ENCODE data around the gene GRK5.
"Not testable (repeated sequence)": the region's sequence is repeated elsewhere in the genome, so short reads cannot be mapped to it uniquely, and the experiment has no call there.

The GRK5 gene

DNA sequence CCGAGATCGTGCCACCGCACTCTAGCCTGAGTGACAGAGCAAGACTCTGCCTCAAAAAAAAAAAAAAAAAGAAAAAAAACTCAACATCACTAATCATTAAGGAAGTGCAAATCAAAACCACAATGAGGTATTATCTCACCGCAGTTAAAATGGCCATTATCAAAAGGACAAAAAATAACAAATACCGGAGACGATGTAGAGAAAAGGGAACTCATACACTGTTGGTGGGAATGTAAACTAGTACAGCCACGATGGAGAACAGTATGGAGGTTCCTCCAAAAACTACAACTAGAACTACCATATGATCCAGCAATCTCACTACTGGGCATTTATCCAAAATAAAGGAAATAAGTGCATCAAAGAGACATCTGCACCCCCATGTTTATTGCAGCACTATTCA, 24.3 kb downstream of the GRK5 start:
- no peaks in the 10 kb centered on the region for H3K9me3 ChIP-seq (ENCODE audit: control insufficient read depth, low read depth, low read length)
- no peak overlapping the region for H3K27ac ChIP-seq (ENCODE audit: low read length)
- no peak overlapping the region for H3K9ac ChIP-seq (ENCODE audit: low read length)
- no peaks in the 10 kb centered on the region for H3K36me3 ChIP-seq (ENCODE audit: control insufficient read depth, low read depth, low read length)
- H3K27me3 ChIP-seq (ENCODE audit: control insufficient read depth, insufficient read depth, low read length) = no peaks in the 10 kb centered on the region
- H3K4me3 ChIP-seq (ENCODE audit: low read length) = no peak overlapping the region
- no peaks in the 10 kb centered on the region for H3K4me1 ChIP-seq (ENCODE audit: control insufficient read depth, low read depth, low read length)

DNA sequence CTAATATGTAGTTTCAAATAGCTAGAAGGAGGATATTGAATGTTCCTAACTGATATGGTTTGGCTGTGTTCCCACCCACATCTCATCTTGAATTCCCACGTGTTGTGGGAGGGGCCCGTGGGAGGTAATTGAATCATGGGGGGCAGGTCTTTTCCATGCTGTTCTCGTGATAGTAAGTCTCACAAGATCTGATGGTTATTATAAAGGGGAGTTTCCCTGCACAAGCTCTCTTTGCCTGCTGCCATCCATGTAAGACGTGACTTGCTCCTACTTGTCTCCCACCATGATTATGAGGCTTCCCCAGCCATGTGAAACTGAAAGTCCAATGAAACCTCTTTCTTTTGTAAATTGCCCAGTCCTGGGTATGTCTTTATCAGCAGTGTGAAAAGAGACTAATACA, 25.1 kb downstream of the GRK5 start:
- not testable (repeated sequence) for H3K4me3 ChIP-seq (ENCODE audit: low read length); H3K27me3 ChIP-seq (ENCODE audit: control insufficient read depth, insufficient read depth, low read length)

DNA sequence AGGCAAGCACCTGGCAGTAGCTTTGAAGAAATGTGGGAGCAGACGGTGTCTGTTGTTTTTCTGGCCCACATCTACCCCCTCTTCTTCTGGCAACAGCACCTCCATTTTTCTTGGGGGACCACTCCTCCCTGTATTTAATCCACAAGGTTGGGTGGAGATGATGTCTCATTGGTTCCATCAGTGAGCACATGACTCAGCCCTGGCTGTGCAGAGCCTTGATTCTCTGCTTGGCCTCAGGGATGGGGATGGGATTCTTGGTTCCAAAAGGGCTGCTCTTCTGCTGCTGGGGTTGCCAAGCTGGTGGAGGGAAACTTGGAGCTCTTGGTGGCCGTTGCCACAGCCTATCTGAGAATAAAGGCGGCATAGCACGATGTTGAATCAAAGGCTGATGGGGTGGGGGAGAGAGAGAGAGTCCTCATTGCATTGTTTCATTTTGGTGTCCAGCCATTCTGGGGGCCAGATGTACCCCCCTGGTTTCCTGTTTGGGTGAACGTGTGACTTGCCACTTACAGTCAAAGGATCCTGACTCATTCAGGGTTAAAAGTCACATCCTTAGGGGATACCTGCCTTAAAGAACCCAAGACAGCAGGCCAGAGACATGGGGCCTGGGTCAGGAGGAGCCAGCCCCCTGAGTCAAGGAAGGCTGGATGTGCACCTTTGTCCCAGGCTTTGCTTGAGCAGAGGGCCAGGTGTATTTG, 25.9 kb downstream of the GRK5 start:
- no peak overlapping the region for H3K9ac ChIP-seq (ENCODE audit: low read length)
- no peaks in the 10 kb centered on the region for H3K36me3 ChIP-seq (ENCODE audit: control insufficient read depth, low read depth, low read length)
- peaks cover 6% of the 10 kb centered on the region for H3K4me1 ChIP-seq (ENCODE audit: control insufficient read depth, low read depth, low read length)
- H3K27ac ChIP-seq (ENCODE audit: low read length) = no peak overlapping the region
- no peak overlapping the region for H3K4me3 ChIP-seq (ENCODE audit: low read length)
- no peaks in the 10 kb centered on the region for H3K9me3 ChIP-seq (ENCODE audit: control insufficient read depth, low read depth, low read length)
- H3K27me3 ChIP-seq (ENCODE audit: control insufficient read depth, insufficient read depth, low read length) = no peaks in the 10 kb centered on the region

More for the DNA sequence above, 25.1 kb downstream of the GRK5 start:
- H3K4me1 ChIP-seq (ENCODE audit: control insufficient read depth, low read depth, low read length); H3K36me3 ChIP-seq (ENCODE audit: control insufficient read depth, low read depth, low read length); H3K9me3 ChIP-seq (ENCODE audit: control insufficient read depth, low read depth, low read length); H3K9ac ChIP-seq (ENCODE audit: low read length); H3K27ac ChIP-seq (ENCODE audit: low read length): not testable (repeated sequence)

DNA sequence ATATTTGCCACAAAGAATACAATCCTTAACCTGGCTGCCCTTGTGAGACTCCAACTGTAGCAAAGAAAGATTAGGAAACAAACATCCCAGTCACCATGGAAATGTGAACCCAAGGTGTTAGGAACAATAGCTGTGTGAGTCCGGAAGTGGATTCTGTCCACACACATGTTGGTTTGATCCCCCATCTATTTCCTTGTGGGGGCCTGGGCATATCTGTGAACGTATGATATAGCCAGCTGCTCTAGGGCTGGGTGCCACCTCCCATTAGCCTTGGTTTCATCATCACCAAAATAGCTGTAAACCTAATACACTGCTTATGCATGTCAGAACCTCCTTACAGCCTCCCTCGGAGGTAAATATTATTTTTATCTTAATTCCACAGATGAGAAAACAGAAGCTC, 26.4 kb downstream of the GRK5 start:
- Histone ChIP-seq H3K36me3 (ENCODE audit: control insufficient read depth, low read depth, low read length) (no peaks in the 10 kb centered on the region), H3K27me3 (ENCODE audit: control insufficient read depth, insufficient read depth, low read length) (no peaks in the 10 kb centered on the region), H3K4me1 (ENCODE audit: control insufficient read depth, low read depth, low read length) (peaks cover 6% of the 10 kb centered on the region), H3K27ac (ENCODE audit: low read length) (no peak overlapping the region), H3K9ac (ENCODE audit: low read length) (no peak overlapping the region), H3K9me3 (ENCODE audit: control insufficient read depth, low read depth, low read length) (no peaks in the 10 kb centered on the region), H3K4me3 (ENCODE audit: low read length) (no peak overlapping the region)

DNA sequence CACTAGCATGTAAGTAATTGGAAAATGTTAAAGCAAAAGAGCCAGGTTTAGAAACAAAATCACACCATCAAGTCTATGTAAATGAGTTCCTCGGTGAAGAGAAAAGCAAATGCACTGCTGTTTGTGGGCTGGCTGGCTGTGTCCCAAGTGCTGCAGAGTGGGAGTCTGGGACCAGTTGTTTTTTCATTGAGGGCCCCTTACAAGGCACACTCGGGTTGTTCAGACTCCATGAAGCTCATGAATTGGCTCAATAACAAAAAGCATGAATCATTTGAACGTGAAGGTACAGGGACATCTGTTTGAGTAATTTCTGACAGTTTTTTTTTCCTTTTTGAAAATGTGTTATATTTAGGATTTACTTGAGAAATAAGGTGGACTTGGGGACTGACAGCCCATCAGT, 28.0 kb downstream of the GRK5 start:
- Histone ChIP-seq H3K9ac (ENCODE audit: low read length) (no peak overlapping the region), H3K9me3 (ENCODE audit: control insufficient read depth, low read depth, low read length) (no peaks in the 10 kb centered on the region), H3K4me1 (ENCODE audit: control insufficient read depth, low read depth, low read length) (peaks cover 6% of the 10 kb centered on the region), H3K27me3 (ENCODE audit: control insufficient read depth, insufficient read depth, low read length) (no peaks in the 10 kb centered on the region), H3K36me3 (ENCODE audit: control insufficient read depth, low read depth, low read length) (no peaks in the 10 kb centered on the region), H3K4me3 (ENCODE audit: low read length) (no peak overlapping the region), H3K27ac (ENCODE audit: low read length) (no peak overlapping the region)

DNA sequence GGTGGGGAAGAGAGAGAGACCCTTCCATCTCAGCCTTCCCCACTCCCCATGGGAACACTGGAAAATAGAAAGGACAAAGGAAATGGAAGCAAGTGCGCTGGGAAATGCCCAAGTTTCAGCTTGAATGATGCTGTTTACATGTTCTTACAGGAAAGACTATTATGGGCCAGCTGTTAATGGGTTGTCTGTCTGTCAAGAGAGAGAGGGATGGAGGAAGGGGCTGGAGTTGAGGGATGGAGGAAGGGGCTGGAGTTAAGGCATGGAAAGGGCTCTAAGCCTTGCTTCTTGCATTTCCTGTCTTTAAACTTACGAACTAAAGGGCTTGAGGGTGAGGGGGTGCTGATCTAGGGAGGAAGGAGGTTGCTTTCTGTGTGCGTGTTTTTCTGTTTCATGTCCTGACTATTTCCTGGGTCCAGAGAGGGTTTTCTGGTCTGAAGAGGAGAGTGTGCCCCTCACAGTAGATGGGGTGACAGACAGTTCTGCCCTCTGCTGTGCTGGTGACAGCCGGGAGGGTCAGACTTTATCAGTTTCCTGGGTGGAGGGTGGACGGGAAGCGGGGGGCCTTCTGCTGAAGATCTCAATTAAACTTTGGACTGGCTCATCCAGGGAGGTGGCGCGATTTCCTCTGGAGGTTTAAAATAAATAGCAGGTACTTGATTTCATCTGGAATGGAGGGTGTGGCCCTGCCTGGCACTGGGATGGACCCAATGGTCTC, 30.5 kb downstream of the GRK5 start:
- no peaks in the 10 kb centered on the region for H3K36me3 ChIP-seq (ENCODE audit: control insufficient read depth, low read depth, low read length)
- no peaks in the 10 kb centered on the region for H3K9me3 ChIP-seq (ENCODE audit: control insufficient read depth, low read depth, low read length)
- H3K27me3 ChIP-seq (ENCODE audit: control insufficient read depth, insufficient read depth, low read length) = no peaks in the 10 kb centered on the region
- H3K27ac ChIP-seq (ENCODE audit: low read length) = no peak overlapping the region
- H3K4me1 ChIP-seq (ENCODE audit: control insufficient read depth, low read depth, low read length) = peaks cover 8% of the 10 kb centered on the region
- no peak overlapping the region for H3K4me3 ChIP-seq (ENCODE audit: low read length)
- H3K9ac ChIP-seq (ENCODE audit: low read length) = no peak overlapping the region

DNA sequence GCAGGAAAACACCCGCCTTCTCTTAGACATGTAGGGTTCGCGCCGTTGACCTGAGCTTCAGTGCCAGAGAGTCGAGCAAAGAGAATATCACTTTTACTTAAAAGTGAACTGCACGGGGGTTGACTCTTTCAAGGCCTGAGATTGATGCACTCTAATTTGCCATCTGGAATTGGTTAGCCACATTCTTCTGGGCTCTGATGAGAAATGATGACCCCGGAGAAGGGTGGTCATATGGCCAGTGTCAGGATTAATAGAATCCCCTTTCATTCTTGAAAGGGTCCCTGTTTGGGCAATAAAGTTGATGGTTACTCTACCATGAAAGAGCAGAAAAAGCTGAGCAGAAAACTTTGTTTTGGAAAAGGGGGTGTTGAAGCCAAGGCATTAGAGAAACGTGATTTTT, 31.2 kb downstream of the GRK5 start:
- Histone ChIP-seq H3K9ac (ENCODE audit: low read length) (no peak overlapping the region), H3K27ac (ENCODE audit: low read length) (no peak overlapping the region), H3K36me3 (ENCODE audit: control insufficient read depth, low read depth, low read length) (no peaks in the 10 kb centered on the region), H3K9me3 (ENCODE audit: control insufficient read depth, low read depth, low read length) (no peaks in the 10 kb centered on the region), H3K27me3 (ENCODE audit: control insufficient read depth, insufficient read depth, low read length) (no peaks in the 10 kb centered on the region), H3K4me1 (ENCODE audit: control insufficient read depth, low read depth, low read length) (peaks cover 8% of the 10 kb centered on the region), H3K4me3 (ENCODE audit: low read length) (no peak overlapping the region)

DNA sequence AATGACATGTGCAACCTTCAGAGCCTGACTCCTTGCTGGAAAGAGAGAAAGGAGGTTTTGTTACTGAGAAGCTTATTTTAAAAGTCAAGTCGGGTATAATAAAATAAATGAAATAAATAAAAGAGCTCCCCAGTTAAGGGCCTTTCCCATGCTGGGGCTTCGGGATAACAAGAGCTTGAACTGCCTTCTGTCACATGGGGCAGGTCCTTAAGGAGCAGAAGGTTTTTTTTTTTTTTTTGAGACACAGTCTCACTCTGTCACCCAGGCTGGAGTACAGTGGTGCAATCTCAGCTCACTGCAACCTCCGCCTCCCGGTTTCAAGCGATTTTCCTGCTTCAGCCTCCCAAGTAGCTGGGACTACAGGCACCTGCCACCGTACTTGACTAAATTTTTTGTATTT, 31.6 kb downstream of the GRK5 start:
- not testable (repeated sequence) for H3K27me3 ChIP-seq (ENCODE audit: control insufficient read depth, insufficient read depth, low read length); H3K9me3 ChIP-seq (ENCODE audit: control insufficient read depth, low read depth, low read length); H3K4me1 ChIP-seq (ENCODE audit: control insufficient read depth, low read depth, low read length)

DNA sequence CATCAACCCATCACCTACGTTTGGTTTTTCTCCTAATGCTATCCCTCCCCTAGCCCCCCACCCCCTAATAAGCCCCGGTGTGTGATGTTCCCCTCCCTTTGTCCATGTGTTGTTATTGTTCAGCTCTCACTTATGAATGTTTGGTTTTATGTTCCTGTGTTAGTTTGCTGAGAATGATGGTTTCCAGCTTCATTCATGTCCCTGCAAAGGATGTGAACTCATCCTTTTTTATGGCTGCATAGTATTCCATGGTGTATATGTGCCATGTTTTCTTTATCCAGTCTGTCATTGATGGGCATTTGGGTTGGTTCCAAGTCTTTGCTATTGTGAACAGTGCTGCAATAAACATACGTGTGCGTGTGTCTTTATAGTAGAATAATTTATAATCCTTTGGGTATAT, 32.3 kb downstream of the GRK5 start:
- not testable (repeated sequence) for H3K4me1 ChIP-seq (ENCODE audit: control insufficient read depth, low read depth, low read length); H3K27ac ChIP-seq (ENCODE audit: low read length); H3K4me3 ChIP-seq (ENCODE audit: low read length)

More for the DNA sequence above, 31.6 kb downstream of the GRK5 start:
- not testable (repeated sequence) for H3K4me3 ChIP-seq (ENCODE audit: low read length); H3K27ac ChIP-seq (ENCODE audit: low read length); H3K36me3 ChIP-seq (ENCODE audit: control insufficient read depth, low read depth, low read length); H3K9ac ChIP-seq (ENCODE audit: low read length)

DNA sequence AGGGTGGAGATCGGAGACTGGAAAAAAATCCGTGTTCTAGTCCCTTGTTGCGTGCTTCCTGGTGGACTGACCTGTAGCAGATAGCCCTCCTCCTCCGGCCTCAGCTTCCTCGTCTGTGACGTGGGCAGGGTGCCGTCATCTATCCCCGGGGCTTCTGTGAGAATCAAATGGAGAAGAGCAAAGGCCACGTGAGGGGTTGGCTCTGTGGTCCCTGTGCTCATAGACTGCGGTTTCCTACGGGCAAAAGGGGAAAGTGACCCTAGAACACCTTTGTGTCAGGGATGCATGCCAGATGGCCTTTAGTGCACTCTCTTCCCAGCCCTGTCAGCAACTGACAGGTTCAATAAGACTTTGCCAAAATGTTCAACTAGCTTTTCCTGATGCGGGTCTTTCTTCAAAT, 33.7 kb downstream of the GRK5 start:
- H3K27me3 ChIP-seq (ENCODE audit: control insufficient read depth, insufficient read depth, low read length) = no peaks in the 10 kb centered on the region
- H3K9me3 ChIP-seq (ENCODE audit: control insufficient read depth, low read depth, low read length) = no peaks in the 10 kb centered on the region
- no peak overlapping the region for H3K9ac ChIP-seq (ENCODE audit: low read length)
- H3K4me3 ChIP-seq (ENCODE audit: low read length) = no peak overlapping the region
- no peaks in the 10 kb centered on the region for H3K36me3 ChIP-seq (ENCODE audit: control insufficient read depth, low read depth, low read length)
- no peak overlapping the region for H3K27ac ChIP-seq (ENCODE audit: low read length)
- peaks cover 8% of the 10 kb centered on the region for H3K4me1 ChIP-seq (ENCODE audit: control insufficient read depth, low read depth, low read length)

More for the DNA sequence above, 32.3 kb downstream of the GRK5 start:
- not testable (repeated sequence) for H3K9ac ChIP-seq (ENCODE audit: low read length); H3K27me3 ChIP-seq (ENCODE audit: control insufficient read depth, insufficient read depth, low read length); H3K36me3 ChIP-seq (ENCODE audit: control insufficient read depth, low read depth, low read length); H3K9me3 ChIP-seq (ENCODE audit: control insufficient read depth, low read depth, low read length)

DNA sequence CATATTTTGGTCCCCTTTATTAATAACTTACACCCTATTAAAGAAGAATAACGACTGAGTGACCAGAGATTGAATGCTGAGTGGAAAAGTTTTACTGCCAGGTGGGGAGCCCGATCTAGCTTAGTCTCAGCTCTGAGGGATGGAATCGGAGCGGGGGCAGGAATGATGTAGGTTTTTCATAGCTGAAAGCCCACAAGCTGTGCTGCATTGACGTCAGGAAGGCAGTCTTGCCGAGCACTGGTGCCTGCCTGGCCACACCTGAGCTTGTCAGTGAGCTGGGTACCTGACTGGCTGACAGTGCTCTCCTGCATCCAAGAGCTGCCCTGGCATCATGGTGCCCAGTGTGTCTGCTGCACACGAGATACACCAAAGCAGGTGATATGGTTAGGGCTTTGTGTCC, 34.8 kb downstream of the GRK5 start:
- H3K4me1 ChIP-seq (ENCODE audit: control insufficient read depth, low read depth, low read length) = peaks cover 8% of the 10 kb centered on the region
- H3K9ac ChIP-seq (ENCODE audit: low read length) = no peak overlapping the region
- H3K4me3 ChIP-seq (ENCODE audit: low read length) = no peak overlapping the region
- no peaks in the 10 kb centered on the region for H3K36me3 ChIP-seq (ENCODE audit: control insufficient read depth, low read depth, low read length)
- no peaks in the 10 kb centered on the region for H3K27me3 ChIP-seq (ENCODE audit: control insufficient read depth, insufficient read depth, low read length)
- no peaks in the 10 kb centered on the region for H3K9me3 ChIP-seq (ENCODE audit: control insufficient read depth, low read depth, low read length)
- H3K27ac ChIP-seq (ENCODE audit: low read length) = no peak overlapping the region

DNA sequence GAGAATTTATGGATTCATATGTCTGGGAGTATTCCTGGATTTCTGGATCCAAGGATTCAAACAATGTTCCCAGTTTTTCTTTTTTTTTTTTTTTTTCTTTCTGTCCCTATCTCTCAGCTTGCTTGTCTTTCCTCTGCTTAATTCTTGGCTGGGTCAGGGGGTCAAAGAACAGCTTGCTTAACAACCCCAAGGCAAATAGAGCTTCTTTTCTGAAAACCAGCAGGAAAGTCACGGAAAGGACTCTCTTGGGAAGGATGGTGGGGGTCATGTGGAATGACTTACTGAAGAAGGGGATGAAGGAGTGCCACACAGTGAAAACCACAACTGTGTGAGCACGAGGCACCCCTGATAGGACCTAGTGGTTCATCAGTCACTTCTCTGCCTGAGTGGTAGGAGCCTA, 36.1 kb downstream of the GRK5 start:
- H3K27ac ChIP-seq (ENCODE audit: low read length) = no peak overlapping the region
- no peaks in the 10 kb centered on the region for H3K36me3 ChIP-seq (ENCODE audit: control insufficient read depth, low read depth, low read length)
- H3K27me3 ChIP-seq (ENCODE audit: control insufficient read depth, insufficient read depth, low read length) = no peaks in the 10 kb centered on the region
- H3K9me3 ChIP-seq (ENCODE audit: control insufficient read depth, low read depth, low read length) = no peaks in the 10 kb centered on the region
- no peak overlapping the region for H3K4me3 ChIP-seq (ENCODE audit: low read length)
- H3K4me1 ChIP-seq (ENCODE audit: control insufficient read depth, low read depth, low read length) = peaks cover 3% of the 10 kb centered on the region
- no peak overlapping the region for H3K9ac ChIP-seq (ENCODE audit: low read length)
